Measurements from ENCODE around the gene SPDYE17.
"Not testable (repeated sequence)": the region's sequence is repeated elsewhere in the genome, so short reads cannot be mapped to it uniquely, and the experiment has no call there.

Gene SPDYE17

GRCh38 chr7:77004151-77004550 is 28.0 kb downstream of the SPDYE17 start:
- not testable (repeated sequence) for H3K4me3 ChIP-seq (ENCODE audit: low read depth, low read length, poor library complexity, severe bottlenecking); H3K36me3 ChIP-seq (ENCODE audit: insufficient read depth, low read length); H3K27me3 ChIP-seq (ENCODE audit: insufficient read depth, low read length); H4K20me1 ChIP-seq (ENCODE audit: insufficient read depth, low read length); H3K79me2 ChIP-seq (ENCODE audit: insufficient read depth, low read length); H3K4me1 ChIP-seq (ENCODE audit: insufficient read depth, low read length, severe bottlenecking); H2AFZ ChIP-seq (ENCODE audit: low read length); H3K9ac ChIP-seq (ENCODE audit: low read length); H3K27ac ChIP-seq (ENCODE audit: low read depth, low read length, poor library complexity, severe bottlenecking); H3F3A ChIP-seq (ENCODE audit: insufficient read depth, low read length); H3K9me2 ChIP-seq (ENCODE audit: low read depth, low read length); H3K9me3 ChIP-seq (ENCODE audit: low read length); H3K4me2 ChIP-seq (ENCODE audit: low read length)

- not testable (repeated sequence) for H3K4me3 ChIP-seq (ENCODE audit: low read depth, low read length, poor library complexity, severe bottlenecking)
Measured at GRCh38 chr7:77003241-77003640, 28.9 kb downstream of the SPDYE17 start.

GRCh38 chr7:77002678-77003233 is 29.4 kb downstream of the SPDYE17 start:
- H3K4me3 ChIP-seq (ENCODE audit: low read depth, low read length, poor library complexity, severe bottlenecking); H3K36me3 ChIP-seq (ENCODE audit: insufficient read depth, low read length); H3K4me2 ChIP-seq (ENCODE audit: low read length); H3K4me1 ChIP-seq (ENCODE audit: insufficient read depth, low read length, severe bottlenecking); H3K9me3 ChIP-seq (ENCODE audit: low read length); H3F3A ChIP-seq (ENCODE audit: insufficient read depth, low read length); H2AFZ ChIP-seq (ENCODE audit: low read length); H4K20me1 ChIP-seq (ENCODE audit: insufficient read depth, low read length); H3K9me2 ChIP-seq (ENCODE audit: low read depth, low read length); H3K27me3 ChIP-seq (ENCODE audit: insufficient read depth, low read length); H3K79me2 ChIP-seq (ENCODE audit: insufficient read depth, low read length); H3K9ac ChIP-seq (ENCODE audit: low read length); H3K27ac ChIP-seq (ENCODE audit: low read depth, low read length, poor library complexity, severe bottlenecking): not testable (repeated sequence)

More at GRCh38 chr7:77003241-77003640, 28.9 kb downstream of the SPDYE17 start:
- H3K9ac ChIP-seq (ENCODE audit: low read length); H3K9me2 ChIP-seq (ENCODE audit: low read depth, low read length); H3K4me2 ChIP-seq (ENCODE audit: low read length); H3K36me3 ChIP-seq (ENCODE audit: insufficient read depth, low read length); H2AFZ ChIP-seq (ENCODE audit: low read length); H3K79me2 ChIP-seq (ENCODE audit: insufficient read depth, low read length); H3K27me3 ChIP-seq (ENCODE audit: insufficient read depth, low read length); H4K20me1 ChIP-seq (ENCODE audit: insufficient read depth, low read length); H3K9me3 ChIP-seq (ENCODE audit: low read length); H3F3A ChIP-seq (ENCODE audit: insufficient read depth, low read length); H3K4me1 ChIP-seq (ENCODE audit: insufficient read depth, low read length, severe bottlenecking); H3K27ac ChIP-seq (ENCODE audit: low read depth, low read length, poor library complexity, severe bottlenecking): not testable (repeated sequence)

- H3K27me3 ChIP-seq (ENCODE audit: insufficient read depth, low read length); H3F3A ChIP-seq (ENCODE audit: insufficient read depth, low read length); H4K20me1 ChIP-seq (ENCODE audit: insufficient read depth, low read length); H3K36me3 ChIP-seq (ENCODE audit: insufficient read depth, low read length); H3K4me3 ChIP-seq (ENCODE audit: low read depth, low read length, poor library complexity, severe bottlenecking); H3K4me1 ChIP-seq (ENCODE audit: insufficient read depth, low read length, severe bottlenecking); H2AFZ ChIP-seq (ENCODE audit: low read length); H3K9me2 ChIP-seq (ENCODE audit: low read depth, low read length); H3K4me2 ChIP-seq (ENCODE audit: low read length); H3K79me2 ChIP-seq (ENCODE audit: insufficient read depth, low read length); H3K9ac ChIP-seq (ENCODE audit: low read length); H3K9me3 ChIP-seq (ENCODE audit: low read length); H3K27ac ChIP-seq (ENCODE audit: low read depth, low read length, poor library complexity, severe bottlenecking): not testable (repeated sequence)
Measured at GRCh38 chr7:77002104-77002503, 30.1 kb downstream of the SPDYE17 start.

- H4K20me1 ChIP-seq (ENCODE audit: insufficient read depth, low read length); H3K36me3 ChIP-seq (ENCODE audit: insufficient read depth, low read length); H3K9me2 ChIP-seq (ENCODE audit: low read depth, low read length); H3K27me3 ChIP-seq (ENCODE audit: insufficient read depth, low read length); H2AFZ ChIP-seq (ENCODE audit: low read length); H3F3A ChIP-seq (ENCODE audit: insufficient read depth, low read length); H3K27ac ChIP-seq (ENCODE audit: low read depth, low read length, poor library complexity, severe bottlenecking); H3K9ac ChIP-seq (ENCODE audit: low read length); H3K4me1 ChIP-seq (ENCODE audit: insufficient read depth, low read length, severe bottlenecking); H3K9me3 ChIP-seq (ENCODE audit: low read length); H3K79me2 ChIP-seq (ENCODE audit: insufficient read depth, low read length); H3K4me3 ChIP-seq (ENCODE audit: low read depth, low read length, poor library complexity, severe bottlenecking); H3K4me2 ChIP-seq (ENCODE audit: low read length): not testable (repeated sequence)
Measured at GRCh38 chr7:76999474-77000107, 32.6 kb downstream of the SPDYE17 start.

- not testable (repeated sequence) for H3K4me1 ChIP-seq (ENCODE audit: insufficient read depth, low read length, severe bottlenecking); H3F3A ChIP-seq (ENCODE audit: insufficient read depth, low read length); H3K9me3 ChIP-seq (ENCODE audit: low read length); H3K4me2 ChIP-seq (ENCODE audit: low read length); H3K4me3 ChIP-seq (ENCODE audit: low read depth, low read length, poor library complexity, severe bottlenecking); H3K9ac ChIP-seq (ENCODE audit: low read length); H3K27ac ChIP-seq (ENCODE audit: low read depth, low read length, poor library complexity, severe bottlenecking); H3K36me3 ChIP-seq (ENCODE audit: insufficient read depth, low read length); H3K9me2 ChIP-seq (ENCODE audit: low read depth, low read length); H2AFZ ChIP-seq (ENCODE audit: low read length); H3K79me2 ChIP-seq (ENCODE audit: insufficient read depth, low read length); H3K27me3 ChIP-seq (ENCODE audit: insufficient read depth, low read length); H4K20me1 ChIP-seq (ENCODE audit: insufficient read depth, low read length)
Measured at GRCh38 chr7:76998764-76999450, 33.3 kb downstream of the SPDYE17 start.

Data from OCI-LY1 (cell line).